ENCODE results near the gene GPR146. TPM values are rescaled to one million over a fixed set of nuclear protein-coding genes. Genes with fewer than 3 reads are reported as not detected.

GPR146 gene
- total RNA-seq, 1 donor from 2014 or later = 36.1 TPM

- DNase-seq (ENCODE audit: extremely low spot score in 2 of 2) = no peak
- Histone ChIP-seq H3K9me3 (no peaks in the 10 kb centered on the region), H3K4me3 (peak overlapping the region in 1 of 2 donors; percentile 0), H3K4me1 (peaks cover 12% of the 10 kb centered on the region), H3K27ac (no peak overlapping the region), H3K27me3 (no peaks in the 10 kb centered on the region), H3K36me3 (no peaks in the 10 kb centered on the region)
- TF ChIP-seq POLR2AphosphoS5 (IDR thresholded peaks at IDR 0.05; ENCODE audit: insufficient read depth in 1 of 2, low read depth in 1 of 2) (no peak), POLR2A (IDR thresholded peaks at IDR 0.05) (no peak), CTCF (IDR thresholded peaks at IDR 0.05) (no peak)
- intact Hi-C loops (cut with DNase I) = no loop called here
Measured at GRCh38 chr7:1076184-1077072, 32.1 kb downstream of the GPR146 start.

- Histone ChIP-seq H3K4me3 (no peak overlapping the region), H3K27me3 (no peaks in the 10 kb centered on the region), H3K36me3 (no peaks in the 10 kb centered on the region), H3K4me1 (peaks cover 14% of the 10 kb centered on the region), H3K27ac (no peak overlapping the region), H3K9me3 (no peaks in the 10 kb centered on the region)
- DNase-seq (ENCODE audit: extremely low spot score in 2 of 2) = no peak
- no peak for TF ChIP-seq POLR2AphosphoS5 (IDR thresholded peaks at IDR 0.05; ENCODE audit: insufficient read depth in 1 of 2, low read depth in 1 of 2)
- no peak for TF ChIP-seq POLR2A (IDR thresholded peaks at IDR 0.05)
- TF ChIP-seq CTCF (IDR thresholded peaks at IDR 0.05) = no peak
- intact Hi-C loops (cut with DNase I) = no loop called here
Measured at GRCh38 chr7:1078519-1078918, 34.2 kb downstream of the GPR146 start.

GRCh38 chr7:1078985-1079384, 34.6 kb downstream of the GPR146 start:
- intact Hi-C loops (cut with DNase I) = no loop called here
- H3K27me3 ChIP-seq = no peaks in the 10 kb centered on the region
- no peak for TF ChIP-seq CTCF (IDR thresholded peaks at IDR 0.05)
- no peak for TF ChIP-seq POLR2AphosphoS5 (IDR thresholded peaks at IDR 0.05; ENCODE audit: insufficient read depth in 1 of 2, low read depth in 1 of 2)
- no peak for TF ChIP-seq POLR2A (IDR thresholded peaks at IDR 0.05)
- H3K4me1 ChIP-seq = peaks cover 19% of the 10 kb centered on the region
- DNase-seq (ENCODE audit: extremely low spot score in 2 of 2) = no peak
- H3K27ac ChIP-seq = no peak overlapping the region
- H3K9me3 ChIP-seq = no peaks in the 10 kb centered on the region
- no peaks in the 10 kb centered on the region for H3K36me3 ChIP-seq
- no peak overlapping the region for H3K4me3 ChIP-seq

- no peak for DNase-seq (ENCODE audit: extremely low spot score in 2 of 2)
- no peaks in the 10 kb centered on the region for H3K36me3 ChIP-seq
- H3K9me3 ChIP-seq = no peaks in the 10 kb centered on the region
- H3K4me1 ChIP-seq = peaks cover 20% of the 10 kb centered on the region
- intact Hi-C loops (cut with DNase I) = no loop called here
- no peak for TF ChIP-seq CTCF (IDR thresholded peaks at IDR 0.05)
- TF ChIP-seq POLR2A (IDR thresholded peaks at IDR 0.05) = no peak
- TF ChIP-seq POLR2AphosphoS5 (IDR thresholded peaks at IDR 0.05; ENCODE audit: insufficient read depth in 1 of 2, low read depth in 1 of 2) = no peak
- H3K27me3 ChIP-seq = no peaks in the 10 kb centered on the region
- H3K27ac ChIP-seq = no peak overlapping the region
- no peak overlapping the region for H3K4me3 ChIP-seq
Measured at GRCh38 chr7:1079546-1079945, 35.2 kb downstream of the GPR146 start.
